ENCODE results near the gene GAREM1.
A peak's percentile ranks its signal among the peaks of the same experiment; 100 is the strongest.

Gene GAREM1

GRCh38 chr18:32431753-32432152 is 38.9 kb downstream of the GAREM1 start:
- DNase-seq (ENCODE audit: low read depth) = no peak
- no peak for TF ChIP-seq CTCF (conservative IDR thresholded peaks at IDR 0.05; ENCODE audit: control insufficient read depth, insufficient read depth, low read depth, low read length)
- H3K4me3 ChIP-seq (ENCODE audit: control insufficient read depth, low read depth, low read length) = no peak overlapping the region

- TF ChIP-seq CTCF (conservative IDR thresholded peaks at IDR 0.05; ENCODE audit: control insufficient read depth, insufficient read depth, low read depth, low read length) = no peak
- no peak overlapping the region for H3K4me3 ChIP-seq (ENCODE audit: control insufficient read depth, low read depth, low read length)
- no peak for DNase-seq (ENCODE audit: low read depth)
Measured at GRCh38 chr18:32429402-32429801, 41.3 kb downstream of the GAREM1 start.

GRCh38 chr18:32427084-32427900 is 43.4 kb downstream of the GAREM1 start:
- TF ChIP-seq CTCF (conservative IDR thresholded peaks at IDR 0.05; ENCODE audit: control insufficient read depth, insufficient read depth, low read depth, low read length) = no peak
- DNase-seq (ENCODE audit: low read depth) = no peak
- H3K4me3 ChIP-seq (ENCODE audit: control insufficient read depth, low read depth, low read length) = no peak overlapping the region

- no peak overlapping the region for H3K4me3 ChIP-seq (ENCODE audit: control insufficient read depth, low read depth, low read length)
- peak; percentile 71 for DNase-seq (ENCODE audit: low read depth)
Measured at GRCh38 chr18:32425466-32425865, 45.2 kb downstream of the GAREM1 start.

GRCh38 chr18:32424696-32425095 is 46.0 kb downstream of the GAREM1 start:
- peak; percentile 8 for DNase-seq (ENCODE audit: low read depth)
- H3K4me3 ChIP-seq (ENCODE audit: control insufficient read depth, low read depth, low read length) = no peak overlapping the region
- no peak for TF ChIP-seq CTCF (conservative IDR thresholded peaks at IDR 0.05; ENCODE audit: control insufficient read depth, insufficient read depth, low read depth, low read length)

More at GRCh38 chr18:32425466-32425865, 45.2 kb downstream of the GAREM1 start:
- no peak for TF ChIP-seq CTCF (conservative IDR thresholded peaks at IDR 0.05; ENCODE audit: control insufficient read depth, insufficient read depth, low read depth, low read length)

GRCh38 chr18:32422978-32423740 is 47.5 kb downstream of the GAREM1 start:
- no peak for DNase-seq (ENCODE audit: low read depth)
- no peak overlapping the region for H3K4me3 ChIP-seq (ENCODE audit: control insufficient read depth, low read depth, low read length)
- TF ChIP-seq CTCF (conservative IDR thresholded peaks at IDR 0.05; ENCODE audit: control insufficient read depth, insufficient read depth, low read depth, low read length) = no peak

Data from fibroblast of mammary gland (primary cell).